Skeletal muscle tissue (tissue), 4 donors: ENCODE measurements around the gene FOXE3. TPM values are rescaled to one million over a fixed set of nuclear protein-coding genes. Genes with fewer than 3 reads are reported as not detected.

Experiments
- H3K27ac ChIP-seq: one replicate; pipeline ENCODE4 v1.7.0; 2013; ENCODE audit warnings: mild to moderate bottlenecking, low read depth, low read length, inconsistent platforms
- H3K27me3 ChIP-seq, 3 donors: one replicate each; pipeline ENCODE4 v1.7.0; 2013; ENCODE audit warnings: low read length in 3 of 3; ENCODE audit not compliant: control insufficient read depth in 3 of 3, insufficient read depth in 3 of 3
- H3K36me3 ChIP-seq, 3 donors: one replicate each; pipeline ENCODE4 v1.7.0; 2013; ENCODE audit warnings: low read length in 3 of 3; ENCODE audit not compliant: control insufficient read depth in 3 of 3, insufficient read depth in 3 of 3
- H3K4me1 ChIP-seq, 3 donors: one replicate each; pipeline ENCODE4 v1.7.0; 2013; ENCODE audit warnings: low read length in 3 of 3, mild to moderate bottlenecking in 3 of 3; ENCODE audit not compliant: control insufficient read depth in 3 of 3, insufficient read depth in 3 of 3
- H3K4me3 ChIP-seq, 3 donors: one replicate each; pipeline ENCODE4 v1.7.0; 2013; ENCODE audit warnings: low read length in 3 of 3
- H3K9ac ChIP-seq, 3 donors: one replicate each; pipeline ENCODE4 v1.7.0; 2013; ENCODE audit warnings: low read length in 3 of 3, mild to moderate bottlenecking in 3 of 3, moderate library complexity in 2 of 3, low read depth in 1 of 3
- H3K9me3 ChIP-seq, 3 donors: one replicate each; pipeline ENCODE4 v1.7.0; 2013; ENCODE audit warnings: low read length in 3 of 3; ENCODE audit not compliant: control insufficient read depth in 3 of 3
- total RNA-seq: library from RNA; depleted of rRNA; stranded (reverse); fragments of >200 nt; gene quantifications from one replicate; pipeline ENCODE4 v1.2.3, GENCODE V29; 2014
- donor health status: Osteomylitis.

Gene FOXE3
- total RNA-seq, 1 donor from 2014 or later = not detected

- Histone ChIP-seq H3K36me3 (no peaks in the 10 kb centered on the region), H3K4me1 (peaks cover 0 to 4% (median 3%) of the 10 kb centered on the region in 3 donors), H3K4me3 (no peak overlapping the region), H3K9me3 (no peaks in the 10 kb centered on the region), H3K27me3 (peaks cover 3 to 9% (median 7%) of the 10 kb centered on the region in 3 donors), H3K9ac (no peak overlapping the region), H3K27ac (no peak overlapping the region)
These were observed 27.8 kb upstream of the FOXE3 start for GRCh38 chr1:47388030-47388890.

- Histone ChIP-seq H3K4me3 (no peak overlapping the region), H3K9me3 (no peaks in the 10 kb centered on the region), H3K9ac (no peak overlapping the region), H3K27me3 (peaks cover 3 to 12% (median 7%) of the 10 kb centered on the region in 3 donors), H3K36me3 (no peaks in the 10 kb centered on the region), H3K27ac (no peak overlapping the region), H3K4me1 (peaks cover 0 to 4% (median 3%) of the 10 kb centered on the region in 3 donors)
These were observed 27.2 kb upstream of the FOXE3 start for GRCh38 chr1:47388891-47389238.

GRCh38 chr1:47389731-47390130 lies 26.4 kb upstream of the FOXE3 start:
- Histone ChIP-seq H3K4me3 (no peak overlapping the region), H3K36me3 (no peaks in the 10 kb centered on the region), H3K27ac (no peak overlapping the region), H3K4me1 (peaks cover 0 to 4% (median 3%) of the 10 kb centered on the region in 3 donors), H3K9ac (no peak overlapping the region), H3K27me3 (peaks cover 3 to 12% (median 7%) of the 10 kb centered on the region in 3 donors), H3K9me3 (no peaks in the 10 kb centered on the region)

GRCh38 chr1:47390843-47391242 lies 25.2 kb upstream of the FOXE3 start:
- H3K4me1 ChIP-seq = peaks cover 0 to 4% (median 3%) of the 10 kb centered on the region in 3 donors
- no peaks in the 10 kb centered on the region for H3K36me3 ChIP-seq
- no peak overlapping the region for H3K9ac ChIP-seq
- H3K27me3 ChIP-seq = peaks cover 3 to 15% (median 12%) of the 10 kb centered on the region in 3 donors
- H3K27ac ChIP-seq = no peak overlapping the region
- no peaks in the 10 kb centered on the region for H3K9me3 ChIP-seq
- H3K4me3 ChIP-seq = no peak overlapping the region

- H3K4me3 ChIP-seq = no peak overlapping the region
- no peak overlapping the region for H3K27ac ChIP-seq
- no peaks in the 10 kb centered on the region for H3K36me3 ChIP-seq
- no peaks in the 10 kb centered on the region for H3K9me3 ChIP-seq
- H3K27me3 ChIP-seq = peaks cover 11 to 27% (median 14%) of the 10 kb centered on the region in 3 donors
- peaks cover 0 to 4% (median 3%) of the 10 kb centered on the region in 3 donors for H3K4me1 ChIP-seq
- H3K9ac ChIP-seq = no peak overlapping the region
These were observed 22.9 kb upstream of the FOXE3 start for GRCh38 chr1:47393141-47393540.

GRCh38 chr1:47395433-47395832 lies 20.7 kb upstream of the FOXE3 start:
- Histone ChIP-seq H3K27ac (no peak overlapping the region), H3K36me3 (no peaks in the 10 kb centered on the region), H3K4me3 (no peak overlapping the region), H3K9ac (no peak overlapping the region), H3K9me3 (no peaks in the 10 kb centered on the region), H3K27me3 (peaks cover 18 to 32% (median 20%) of the 10 kb centered on the region in 3 donors), H3K4me1 (no peaks in the 10 kb centered on the region)

- H3K9ac ChIP-seq = no peak overlapping the region
- H3K27ac ChIP-seq = no peak overlapping the region
- H3K9me3 ChIP-seq = no peaks in the 10 kb centered on the region
- H3K4me3 ChIP-seq = no peak overlapping the region
- H3K27me3 ChIP-seq = peaks cover 24 to 32% (median 26%) of the 10 kb centered on the region in 3 donors
- H3K36me3 ChIP-seq = no peaks in the 10 kb centered on the region
- H3K4me1 ChIP-seq = no peaks in the 10 kb centered on the region
These were observed 19.4 kb upstream of the FOXE3 start for GRCh38 chr1:47396671-47397196.

- Histone ChIP-seq H3K9ac (no peak overlapping the region), H3K4me3 (no peak overlapping the region), H3K4me1 (no peaks in the 10 kb centered on the region), H3K36me3 (no peaks in the 10 kb centered on the region), H3K27ac (no peak overlapping the region), H3K9me3 (no peaks in the 10 kb centered on the region), H3K27me3 (peaks cover 26 to 44% (median 34%) of the 10 kb centered on the region in 3 donors)
These were observed 16.8 kb upstream of the FOXE3 start for GRCh38 chr1:47399138-47399845.

- Histone ChIP-seq H3K36me3 (no peaks in the 10 kb centered on the region), H3K27me3 (peaks cover 26 to 46% (median 34%) of the 10 kb centered on the region in 3 donors), H3K9me3 (no peaks in the 10 kb centered on the region), H3K4me1 (no peaks in the 10 kb centered on the region), H3K27ac (no peak overlapping the region), H3K9ac (no peak overlapping the region), H3K4me3 (no peak overlapping the region)
These were observed 16.3 kb upstream of the FOXE3 start for GRCh38 chr1:47399846-47400155.

GRCh38 chr1:47401761-47402160 lies 14.3 kb upstream of the FOXE3 start:
- peaks cover 24 to 46% (median 36%) of the 10 kb centered on the region in 3 donors for H3K27me3 ChIP-seq

More at GRCh38 chr1:47401761-47402160, 14.3 kb upstream of the FOXE3 start:
- H3K36me3 ChIP-seq = no peaks in the 10 kb centered on the region
- no peaks in the 10 kb centered on the region for H3K9me3 ChIP-seq
- no peak overlapping the region for H3K9ac ChIP-seq
- H3K4me3 ChIP-seq = no peak overlapping the region
- no peaks in the 10 kb centered on the region for H3K4me1 ChIP-seq
- H3K27ac ChIP-seq = no peak overlapping the region
